Endometrial microvascular endothelial cells (primary cell): ENCODE results near the gene TWIST1. TPM values are rescaled to one million over a fixed set of nuclear protein-coding genes. Genes with fewer than 3 reads are reported as not detected.

Experiments used
- total RNA-seq: library from RNA; depleted of rRNA; stranded (reverse); fragments of >200 nt; gene quantifications from one replicate; pipeline ENCODE4 v1.2.3, GENCODE V29; 2015; ENCODE audit errors: inconsistent ontology term

Gene TWIST1
- total RNA-seq, 1 donor from 2014 or later: not detected

Other genes with a start within 250 kb of the TWIST1 start
- gene FERD3L, start 27.8 kb upstream of the TWIST1 start, total RNA-seq: not detected